ENCODE data around the gene BMP5.

The BMP5 gene

GRCh38 chr6:55875400-55875799 lies at the start of gene BMP5:
Gene BMP5 (minus strand): TSS chr6:55875590. CDS start chr6:55874865, 725 bp downstream.
- in situ Hi-C loops (cut with MboI; ENCODE audit: low sequenced_read_pairs, unreplicated experiment) = loop anchor here (25.0 kb wide), 1 partner anchor 263 kb away; no protein-coding TSS in a partner anchor
- no peak for DNase-seq (ENCODE audit: low spot score)
- TF ChIP-seq CTCF (IDR thresholded peaks at IDR 0.05; ENCODE audit: borderline replicate concordance, control extremely low read depth, extremely low read depth, insufficient read depth, missing control alignments) = no peak

GRCh38 chr6:55922406-55922805 lies 47.0 kb upstream of the BMP5 start:
- in situ Hi-C loops (cut with MboI; ENCODE audit: low sequenced_read_pairs, unreplicated experiment) = no loop called here
- TF ChIP-seq CTCF (IDR thresholded peaks at IDR 0.05; ENCODE audit: borderline replicate concordance, control extremely low read depth, extremely low read depth, insufficient read depth, missing control alignments) = no peak
- no peak for DNase-seq (ENCODE audit: low spot score)

- in situ Hi-C loops (cut with MboI; ENCODE audit: low sequenced_read_pairs, unreplicated experiment) = no loop called here
- DNase-seq (ENCODE audit: low spot score) = no peak
- no peak for TF ChIP-seq CTCF (IDR thresholded peaks at IDR 0.05; ENCODE audit: borderline replicate concordance, control extremely low read depth, extremely low read depth, insufficient read depth, missing control alignments)
These were observed 44.4 kb upstream of the BMP5 start for GRCh38 chr6:55919716-55920308.

- no peak for TF ChIP-seq CTCF (IDR thresholded peaks at IDR 0.05; ENCODE audit: borderline replicate concordance, control extremely low read depth, extremely low read depth, insufficient read depth, missing control alignments)
- in situ Hi-C loops (cut with MboI; ENCODE audit: low sequenced_read_pairs, unreplicated experiment) = no loop called here
These were observed 43.2 kb upstream of the BMP5 start for GRCh38 chr6:55918639-55919038.

GRCh38 chr6:55917751-55918415 lies 42.5 kb upstream of the BMP5 start:
- in situ Hi-C loops (cut with MboI; ENCODE audit: low sequenced_read_pairs, unreplicated experiment) = no loop called here
- no peak for TF ChIP-seq CTCF (IDR thresholded peaks at IDR 0.05; ENCODE audit: borderline replicate concordance, control extremely low read depth, extremely low read depth, insufficient read depth, missing control alignments)
- no peak for DNase-seq (ENCODE audit: low spot score)

More at GRCh38 chr6:55918639-55919038, 43.2 kb upstream of the BMP5 start:
- DNase-seq (ENCODE audit: low spot score) = no peak

GRCh38 chr6:55916188-55916587 lies 40.8 kb upstream of the BMP5 start:
- no peak for DNase-seq (ENCODE audit: low spot score)
- no peak for TF ChIP-seq CTCF (IDR thresholded peaks at IDR 0.05; ENCODE audit: borderline replicate concordance, control extremely low read depth, extremely low read depth, insufficient read depth, missing control alignments)
- in situ Hi-C loops (cut with MboI; ENCODE audit: low sequenced_read_pairs, unreplicated experiment) = no loop called here
